Astrocyte (in vitro differentiated cells and primary cell): ENCODE measurements around the gene ERVW-1.

ENCODE experiments used
- EZH2 ChIP-seq: IDR thresholded peaks from 2 replicates; pipeline ENCODE4 v1.6.1; 2012; ENCODE audit warnings: mild to moderate bottlenecking, low read length, inconsistent platforms; ENCODE audit not compliant: insufficient read depth
- TF ChIP-seq, protein P1 (sequence below): IDR thresholded peaks from 2 replicates; pipeline ENCODE4 v1.5.1; 2011; ENCODE audit warnings: low read depth, mild to moderate bottlenecking, inconsistent platforms, low read length, moderate library complexity; ENCODE audit not compliant: insufficient read depth

DNA sequence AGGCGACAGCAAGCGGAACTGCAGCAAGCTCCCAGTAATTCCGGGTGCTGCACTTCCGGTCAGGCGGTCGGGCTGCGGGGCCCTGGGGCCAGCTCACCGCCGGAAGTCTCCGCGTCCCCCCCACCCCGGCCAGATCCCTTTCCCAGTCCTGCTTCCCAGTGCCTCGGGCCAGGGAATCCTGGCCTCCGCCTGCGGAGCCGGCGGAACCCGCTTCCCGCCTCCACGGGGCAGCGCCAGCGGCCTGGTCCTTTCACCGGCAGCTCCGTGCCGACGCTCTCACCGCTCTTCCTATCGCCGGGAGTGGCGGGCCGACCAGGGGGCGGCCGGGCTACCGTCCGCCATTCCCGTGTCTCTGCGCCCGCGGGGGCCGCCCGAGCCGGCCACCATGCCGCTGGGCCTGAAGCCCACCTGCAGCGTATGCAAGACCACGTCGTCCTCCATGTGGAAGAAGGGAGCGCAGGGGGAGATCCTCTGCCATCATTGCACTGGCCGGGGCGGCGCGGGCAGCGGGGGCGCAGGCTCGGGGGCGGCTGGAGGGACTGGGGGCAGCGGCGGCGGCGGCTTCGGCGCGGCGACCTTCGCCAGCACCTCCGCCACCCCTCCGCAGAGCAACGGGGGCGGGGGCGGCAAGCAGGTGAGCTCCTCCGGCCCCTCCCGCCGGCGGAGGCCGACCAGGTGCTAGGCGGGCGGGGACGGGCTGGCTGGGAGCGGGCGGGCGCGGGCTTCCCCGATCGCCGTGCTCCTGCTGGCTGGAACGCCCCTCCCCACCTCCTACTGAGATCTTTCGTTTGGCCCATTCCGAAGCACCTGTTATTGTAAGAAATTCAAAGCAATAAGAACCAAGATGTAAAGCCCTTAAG is 30.2 kb downstream of the ERVW-1 start, which contains the start of gene GATAD1:
- TF ChIP-seq EZH2: no peak
- TF ChIP-seq, protein P1, sequence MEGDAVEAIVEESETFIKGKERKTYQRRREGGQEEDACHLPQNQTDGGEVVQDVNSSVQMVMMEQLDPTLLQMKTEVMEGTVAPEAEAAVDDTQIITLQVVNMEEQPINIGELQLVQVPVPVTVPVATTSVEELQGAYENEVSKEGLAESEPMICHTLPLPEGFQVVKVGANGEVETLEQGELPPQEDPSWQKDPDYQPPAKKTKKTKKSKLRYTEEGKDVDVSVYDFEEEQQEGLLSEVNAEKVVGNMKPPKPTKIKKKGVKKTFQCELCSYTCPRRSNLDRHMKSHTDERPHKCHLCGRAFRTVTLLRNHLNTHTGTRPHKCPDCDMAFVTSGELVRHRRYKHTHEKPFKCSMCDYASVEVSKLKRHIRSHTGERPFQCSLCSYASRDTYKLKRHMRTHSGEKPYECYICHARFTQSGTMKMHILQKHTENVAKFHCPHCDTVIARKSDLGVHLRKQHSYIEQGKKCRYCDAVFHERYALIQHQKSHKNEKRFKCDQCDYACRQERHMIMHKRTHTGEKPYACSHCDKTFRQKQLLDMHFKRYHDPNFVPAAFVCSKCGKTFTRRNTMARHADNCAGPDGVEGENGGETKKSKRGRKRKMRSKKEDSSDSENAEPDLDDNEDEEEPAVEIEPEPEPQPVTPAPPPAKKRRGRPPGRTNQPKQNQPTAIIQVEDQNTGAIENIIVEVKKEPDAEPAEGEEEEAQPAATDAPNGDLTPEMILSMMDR: peak; percentile 92
